Breast epithelium (tissue), 4 donors: ENCODE measurements around the gene CLSTN2. TPM values are rescaled to one million over a fixed set of nuclear protein-coding genes. Genes with fewer than 3 reads are reported as not detected.

Source experiments
- DNase-seq, 2 donors: peaks; one replicate each; pipeline ENCODE4 v3.0.0-alpha.2; 2019; ENCODE audit warnings: low spot score in 2 of 2
- H3K27ac ChIP-seq, 2 donors: fragments of 200-600 bp; sonication (generic) in 1 of 2; one replicate each; pipeline ENCODE4 v1.5.1; 2016 to 2019; ENCODE audit warnings: mild to moderate bottlenecking in 1 of 2
- H3K27me3 ChIP-seq, 2 donors: fragments of 200-600 bp; sonication (generic) in 1 of 2; one replicate each; pipeline versions ENCODE4 v1.5.1 to v1.6.0; 2017 to 2019; ENCODE audit warnings: control low read depth in 1 of 2, mild to moderate bottlenecking in 1 of 2
- H3K36me3 ChIP-seq: fragments of 200-600 bp; one replicate; pipeline ENCODE4 v1.5.1; 2019
- H3K4me1 ChIP-seq, 2 donors: fragments of 200-600 bp; sonication (generic); one replicate each; pipeline ENCODE4 v1.5.1; 2016 to 2019; ENCODE audit warnings: control low read depth in 1 of 2
- H3K4me3 ChIP-seq, 3 donors: fragments of 200-600 bp; sonication (generic); 1 replicate in 2 of 3; 2 replicates in 1 of 3; pipeline ENCODE4 v1.5.1; 2016 to 2019; ENCODE audit warnings: mild to moderate bottlenecking in 3 of 3, moderate library complexity in 2 of 3
- H3K9me3 ChIP-seq, 2 donors: fragments of 200-600 bp; sonication (generic) in 1 of 2; one replicate each; pipeline ENCODE4 v1.5.1; 2016 to 2019; ENCODE audit warnings: control low read depth in 1 of 2
- POLR2A ChIP-seq: fragments of 450-650 bp; IDR thresholded peaks from one replicate; pipeline ENCODE4 v1.6.1; 2016; ENCODE audit warnings: antibody characterized with exemption, mild to moderate bottlenecking, moderate library complexity
- POLR2AphosphoS5 ChIP-seq, 3 donors: sonication (generic); formaldehyde crosslinking; IDR thresholded peaks; one replicate each; pipeline ENCODE4 v1.6.1; 2017; ENCODE audit warnings: antibody characterized with exemption in 3 of 3
- intact Hi-C: fragments of 100-400 bp; cut with DNase I; formaldehyde crosslinking; loops from one replicate; pipeline ENCODE4 v1.15.1; 2023; ENCODE audit warnings: low total_unique reads
- total RNA-seq, 3 donors: library from RNA; depleted of rRNA; stranded (reverse); fragments of >200 nt; gene quantifications; one replicate each; pipeline ENCODE4 v1.1.0, GENCODE V29; 2016
- TF ChIP-seq, protein P1 (sequence below), 3 donors: fragments of 450-650 bp; IDR thresholded peaks; one replicate each; pipeline ENCODE4 v1.5.1; 2016 to 2017; ENCODE audit warnings: antibody characterized with exemption in 3 of 3, mild to moderate bottlenecking in 3 of 3, moderate library complexity in 3 of 3

Gene CLSTN2
- total RNA-seq, 3 donors from 2014 or later = 15.5 to 75.5 (median 33.1) TPM

DNA sequence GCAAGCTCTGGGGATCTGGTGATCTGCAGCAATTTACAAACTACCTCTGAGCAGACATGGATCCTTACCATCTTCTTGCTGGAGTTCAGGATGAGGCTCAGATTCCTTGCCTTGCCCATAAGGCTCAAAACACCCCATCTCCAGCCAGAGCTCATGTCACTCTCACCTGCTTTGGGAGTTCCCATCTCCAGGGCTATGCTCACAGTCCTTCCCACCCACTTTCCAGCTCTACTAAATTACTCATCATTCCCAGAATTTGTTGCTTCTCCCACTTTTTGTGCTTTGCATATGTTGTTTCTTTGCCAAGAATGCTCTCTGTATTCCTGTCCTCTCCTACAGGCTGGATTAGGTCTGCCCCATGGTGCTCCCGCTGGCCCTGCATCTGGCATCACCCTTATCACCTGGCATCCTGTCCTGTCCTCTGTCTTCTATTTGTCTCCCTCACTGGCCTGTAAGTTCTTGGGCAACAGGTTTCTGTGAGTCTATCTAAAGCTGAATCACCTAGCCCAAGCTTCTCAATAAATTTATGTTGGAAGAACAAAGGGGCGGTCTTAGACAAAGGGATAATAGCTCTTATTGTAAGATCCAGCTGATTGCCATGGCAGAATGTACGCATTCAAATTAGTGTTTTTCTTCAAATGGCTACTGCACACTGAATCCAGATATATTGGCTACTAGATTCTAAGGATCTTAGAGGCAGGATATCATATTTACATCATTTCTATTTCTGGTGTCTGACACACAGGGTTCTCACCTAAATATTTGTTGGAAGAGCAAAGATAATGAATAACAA, 179.2 kb downstream of the CLSTN2 start:
- Histone ChIP-seq H3K9me3 (no peaks in the 10 kb centered on the region), H3K27ac (no peak overlapping the region), H3K27me3 (no peaks in the 10 kb centered on the region), H3K4me3 (no peak overlapping the region), H3K36me3 (no peaks in the 10 kb centered on the region), H3K4me1 (no peaks in the 10 kb centered on the region)
- TF ChIP-seq POLR2A = no peak
- no peak for TF ChIP-seq POLR2AphosphoS5 (IDR thresholded peaks at IDR 0.05)
- TF ChIP-seq, protein P1, sequence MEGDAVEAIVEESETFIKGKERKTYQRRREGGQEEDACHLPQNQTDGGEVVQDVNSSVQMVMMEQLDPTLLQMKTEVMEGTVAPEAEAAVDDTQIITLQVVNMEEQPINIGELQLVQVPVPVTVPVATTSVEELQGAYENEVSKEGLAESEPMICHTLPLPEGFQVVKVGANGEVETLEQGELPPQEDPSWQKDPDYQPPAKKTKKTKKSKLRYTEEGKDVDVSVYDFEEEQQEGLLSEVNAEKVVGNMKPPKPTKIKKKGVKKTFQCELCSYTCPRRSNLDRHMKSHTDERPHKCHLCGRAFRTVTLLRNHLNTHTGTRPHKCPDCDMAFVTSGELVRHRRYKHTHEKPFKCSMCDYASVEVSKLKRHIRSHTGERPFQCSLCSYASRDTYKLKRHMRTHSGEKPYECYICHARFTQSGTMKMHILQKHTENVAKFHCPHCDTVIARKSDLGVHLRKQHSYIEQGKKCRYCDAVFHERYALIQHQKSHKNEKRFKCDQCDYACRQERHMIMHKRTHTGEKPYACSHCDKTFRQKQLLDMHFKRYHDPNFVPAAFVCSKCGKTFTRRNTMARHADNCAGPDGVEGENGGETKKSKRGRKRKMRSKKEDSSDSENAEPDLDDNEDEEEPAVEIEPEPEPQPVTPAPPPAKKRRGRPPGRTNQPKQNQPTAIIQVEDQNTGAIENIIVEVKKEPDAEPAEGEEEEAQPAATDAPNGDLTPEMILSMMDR (IDR thresholded peaks at IDR 0.05) = no peak
- DNase-seq = no peak
- intact Hi-C loops = no loop called here

DNA sequence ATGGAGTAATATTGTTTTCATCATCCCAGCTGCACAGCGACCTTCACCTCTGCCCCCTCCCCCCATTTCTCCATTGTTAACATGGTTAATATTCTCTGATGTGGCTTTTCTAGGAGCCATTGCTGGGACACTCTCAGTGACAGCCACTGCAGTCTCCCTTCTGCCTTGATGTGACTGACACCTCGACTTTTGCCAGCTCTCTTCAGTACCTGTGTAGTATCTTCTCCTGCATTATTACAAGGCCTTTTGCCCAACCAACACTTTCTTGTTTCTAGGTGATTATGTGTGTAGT, 179.8 kb downstream of the CLSTN2 start:
- Histone ChIP-seq H3K4me1 (no peaks in the 10 kb centered on the region), H3K36me3 (no peaks in the 10 kb centered on the region), H3K9me3 (no peaks in the 10 kb centered on the region), H3K27me3 (no peaks in the 10 kb centered on the region), H3K4me3 (no peak overlapping the region), H3K27ac (no peak overlapping the region)
- TF ChIP-seq POLR2AphosphoS5 (IDR thresholded peaks at IDR 0.05) = no peak
- intact Hi-C loops = no loop called here
- no peak for DNase-seq

DNA sequence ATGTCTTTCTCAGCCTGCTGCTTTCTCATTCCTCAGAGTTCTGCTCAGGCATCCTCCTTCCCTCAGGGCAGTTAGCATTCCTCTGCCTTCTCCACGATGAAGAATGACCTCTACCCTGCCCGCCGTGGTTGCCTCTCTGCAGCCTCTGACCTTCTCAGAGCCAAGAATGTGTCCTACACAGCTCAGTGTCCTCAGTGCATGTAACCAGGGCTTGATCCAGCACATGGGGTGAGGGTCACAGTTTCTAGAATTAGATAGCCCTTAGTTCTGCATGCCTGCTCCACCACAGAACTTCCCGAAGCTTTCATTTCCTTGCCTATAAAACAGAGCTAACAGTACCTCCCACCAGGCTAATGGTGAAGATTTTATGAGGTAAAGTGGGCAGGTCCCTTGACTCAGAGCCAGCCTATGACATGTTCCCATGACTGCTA, 182.1 kb downstream of the CLSTN2 start:
- no peak for DNase-seq
- H3K4me1 ChIP-seq = no peaks in the 10 kb centered on the region
- TF ChIP-seq, protein P1 (IDR thresholded peaks at IDR 0.05) = no peak
- TF ChIP-seq POLR2A = no peak
- no peak for TF ChIP-seq POLR2AphosphoS5 (IDR thresholded peaks at IDR 0.05)
- intact Hi-C loops = no loop called here
- no peaks in the 10 kb centered on the region for H3K9me3 ChIP-seq
- no peak overlapping the region for H3K4me3 ChIP-seq
- H3K36me3 ChIP-seq = no peaks in the 10 kb centered on the region
- no peaks in the 10 kb centered on the region for H3K27me3 ChIP-seq
- H3K27ac ChIP-seq = no peak overlapping the region

DNA sequence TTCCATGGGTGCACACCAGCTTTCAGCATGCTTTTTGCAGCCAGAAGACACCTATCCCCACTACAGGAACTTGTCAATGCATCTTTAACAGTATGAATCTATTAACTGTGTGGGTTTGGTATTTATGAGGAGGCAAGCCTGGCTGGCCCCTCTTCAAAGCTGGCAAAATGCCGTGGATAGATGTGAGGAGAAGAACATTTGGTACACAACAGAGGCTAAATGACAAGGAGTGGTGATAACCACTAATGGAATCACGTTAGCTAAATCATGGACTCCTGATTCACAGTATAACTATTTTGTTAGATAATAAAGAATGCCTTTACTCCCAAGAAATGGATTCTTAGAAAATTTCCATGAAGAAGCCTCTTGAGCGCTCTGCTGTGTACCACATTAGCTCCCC, 187.2 kb downstream of the CLSTN2 start:
- Histone ChIP-seq H3K36me3 (no peaks in the 10 kb centered on the region), H3K4me3 (no peak overlapping the region), H3K27ac (no peak overlapping the region), H3K9me3 (no peaks in the 10 kb centered on the region), H3K27me3 (no peaks in the 10 kb centered on the region), H3K4me1 (no peaks in the 10 kb centered on the region)
- intact Hi-C loops = no loop called here
- DNase-seq = no peak
- TF ChIP-seq POLR2AphosphoS5 (IDR thresholded peaks at IDR 0.05) = no peak
- TF ChIP-seq, protein P1 (IDR thresholded peaks at IDR 0.05) = no peak
- TF ChIP-seq POLR2A = no peak

DNA sequence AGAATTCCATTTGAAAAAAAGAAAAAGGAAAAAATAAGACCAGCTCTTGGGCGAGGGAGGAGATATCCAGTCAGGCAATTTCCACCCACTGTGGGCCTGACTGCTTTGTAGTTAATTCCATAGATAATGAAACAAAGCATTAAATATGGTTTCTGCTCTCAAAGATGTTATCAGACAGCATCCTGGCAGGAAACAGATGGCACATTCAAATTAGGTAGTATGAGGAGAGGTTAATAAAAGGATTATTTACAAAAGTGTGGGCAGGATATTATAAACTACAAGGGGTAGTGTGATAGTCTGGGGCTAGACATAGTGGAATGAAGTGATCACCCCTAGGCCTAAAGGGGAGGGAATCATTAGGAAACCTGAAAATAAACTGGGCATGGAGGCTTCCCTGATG, 193.2 kb downstream of the CLSTN2 start:
- no peaks in the 10 kb centered on the region for H3K9me3 ChIP-seq
- H3K4me1 ChIP-seq = no peaks in the 10 kb centered on the region
- H3K4me3 ChIP-seq = no peak overlapping the region
- intact Hi-C loops = no loop called here
- H3K27me3 ChIP-seq = no peaks in the 10 kb centered on the region
- H3K36me3 ChIP-seq = no peaks in the 10 kb centered on the region
- TF ChIP-seq, protein P1 (IDR thresholded peaks at IDR 0.05) = no peak
- no peak for TF ChIP-seq POLR2AphosphoS5 (IDR thresholded peaks at IDR 0.05)
- TF ChIP-seq POLR2A = no peak
- no peak overlapping the region for H3K27ac ChIP-seq
- no peak for DNase-seq

DNA sequence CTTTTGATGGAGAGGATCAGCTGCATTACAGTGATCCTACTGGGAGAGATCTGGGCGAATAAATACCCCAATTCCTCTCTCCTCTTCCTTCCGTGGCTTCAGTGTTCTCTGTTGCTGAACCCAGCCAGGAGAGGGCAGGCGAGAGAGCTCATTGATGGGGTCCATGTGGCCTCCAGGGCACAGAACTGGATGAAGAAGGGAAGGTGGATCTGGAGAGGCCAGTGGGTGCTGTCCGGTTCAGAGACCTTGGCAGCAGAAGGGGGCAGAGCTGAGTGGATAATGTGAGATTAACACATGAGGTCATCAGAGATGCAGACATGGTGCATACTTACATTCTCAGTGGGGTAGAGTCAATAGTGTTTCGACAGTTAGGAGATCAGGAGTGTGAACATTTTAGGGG, 193.6 kb downstream of the CLSTN2 start:
- no peak overlapping the region for H3K27ac ChIP-seq
- H3K4me1 ChIP-seq = no peaks in the 10 kb centered on the region
- no peaks in the 10 kb centered on the region for H3K36me3 ChIP-seq
- intact Hi-C loops = no loop called here
- no peak overlapping the region for H3K4me3 ChIP-seq
- no peaks in the 10 kb centered on the region for H3K27me3 ChIP-seq
- H3K9me3 ChIP-seq = no peaks in the 10 kb centered on the region
- TF ChIP-seq, protein P1 (IDR thresholded peaks at IDR 0.05) = no peak
- no peak for TF ChIP-seq POLR2AphosphoS5 (IDR thresholded peaks at IDR 0.05)
- TF ChIP-seq POLR2A = no peak
- no peak for DNase-seq
